GM18520 (cell line): ENCODE results near the gene AGGF1.
"Not testable (repeated sequence)": the region's sequence is repeated elsewhere in the genome, so short reads cannot be mapped to it uniquely, and the experiment has no call there.

Experiments
- ATAC-seq: cut with Tn5 transposase; IDR thresholded peaks from one replicate; pipeline ENCODE4 v1.9.1; 2021; ENCODE audit not compliant: unreplicated experiment

AGGF1 gene, protein sequence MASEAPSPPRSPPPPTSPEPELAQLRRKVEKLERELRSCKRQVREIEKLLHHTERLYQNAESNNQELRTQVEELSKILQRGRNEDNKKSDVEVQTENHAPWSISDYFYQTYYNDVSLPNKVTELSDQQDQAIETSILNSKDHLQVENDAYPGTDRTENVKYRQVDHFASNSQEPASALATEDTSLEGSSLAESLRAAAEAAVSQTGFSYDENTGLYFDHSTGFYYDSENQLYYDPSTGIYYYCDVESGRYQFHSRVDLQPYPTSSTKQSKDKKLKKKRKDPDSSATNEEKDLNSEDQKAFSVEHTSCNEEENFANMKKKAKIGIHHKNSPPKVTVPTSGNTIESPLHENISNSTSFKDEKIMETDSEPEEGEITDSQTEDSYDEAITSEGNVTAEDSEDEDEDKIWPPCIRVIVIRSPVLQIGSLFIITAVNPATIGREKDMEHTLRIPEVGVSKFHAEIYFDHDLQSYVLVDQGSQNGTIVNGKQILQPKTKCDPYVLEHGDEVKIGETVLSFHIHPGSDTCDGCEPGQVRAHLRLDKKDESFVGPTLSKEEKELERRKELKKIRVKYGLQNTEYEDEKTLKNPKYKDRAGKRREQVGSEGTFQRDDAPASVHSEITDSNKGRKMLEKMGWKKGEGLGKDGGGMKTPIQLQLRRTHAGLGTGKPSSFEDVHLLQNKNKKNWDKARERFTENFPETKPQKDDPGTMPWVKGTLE

DNA sequence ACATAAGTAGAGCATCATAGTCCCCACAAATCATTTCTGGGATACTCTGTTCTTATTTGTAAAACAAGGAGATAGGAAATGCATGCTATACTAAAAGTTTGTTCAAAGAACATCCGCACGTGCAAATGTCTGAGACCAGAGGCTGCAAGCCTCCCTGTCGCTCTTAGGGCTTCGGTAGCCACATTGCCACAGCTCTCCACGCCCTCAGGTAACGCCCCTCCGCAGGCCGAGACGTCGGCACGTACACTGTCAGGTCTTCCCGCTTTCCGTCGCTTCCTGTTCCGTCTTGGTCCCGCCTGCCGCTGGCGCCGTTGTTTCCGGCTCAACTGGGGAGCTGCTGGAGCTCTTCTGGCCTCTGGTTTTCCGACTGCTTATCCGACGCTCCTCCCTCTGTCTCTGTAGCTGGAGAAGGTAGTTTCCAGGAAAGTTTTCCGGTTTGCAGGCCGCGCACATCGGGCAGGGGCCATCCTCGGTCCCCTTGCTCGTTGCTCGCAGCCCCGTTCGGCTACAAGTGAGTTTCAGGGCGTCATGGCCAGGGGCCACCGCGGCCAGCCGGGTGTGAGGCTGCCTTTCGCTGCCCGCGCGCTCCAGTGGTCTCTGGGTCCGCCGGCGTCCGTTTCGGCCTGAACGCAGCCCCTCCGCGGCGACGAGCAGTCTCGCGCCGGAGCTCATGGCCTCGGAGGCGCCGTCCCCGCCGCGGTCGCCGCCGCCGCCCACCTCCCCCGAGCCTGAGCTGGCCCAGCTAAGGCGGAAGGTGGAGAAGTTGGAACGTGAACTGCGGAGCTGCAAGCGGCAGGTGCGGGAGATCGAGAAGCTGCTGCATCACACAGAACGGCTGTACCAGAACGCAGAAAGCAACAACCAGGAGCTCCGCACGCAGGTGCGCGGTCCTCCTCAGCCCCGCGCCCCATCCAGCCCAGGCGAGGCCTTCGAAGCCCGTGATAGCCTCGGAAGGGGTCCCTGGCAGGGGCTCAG is at the start of gene AGGF1:
AGGF1 (plus strand) TSS at position 308 of the 975 bp plus-strand sequence; CDS start at position 671, 363 bp downstream.
- ATAC-seq: peak; percentile 97

DNA sequence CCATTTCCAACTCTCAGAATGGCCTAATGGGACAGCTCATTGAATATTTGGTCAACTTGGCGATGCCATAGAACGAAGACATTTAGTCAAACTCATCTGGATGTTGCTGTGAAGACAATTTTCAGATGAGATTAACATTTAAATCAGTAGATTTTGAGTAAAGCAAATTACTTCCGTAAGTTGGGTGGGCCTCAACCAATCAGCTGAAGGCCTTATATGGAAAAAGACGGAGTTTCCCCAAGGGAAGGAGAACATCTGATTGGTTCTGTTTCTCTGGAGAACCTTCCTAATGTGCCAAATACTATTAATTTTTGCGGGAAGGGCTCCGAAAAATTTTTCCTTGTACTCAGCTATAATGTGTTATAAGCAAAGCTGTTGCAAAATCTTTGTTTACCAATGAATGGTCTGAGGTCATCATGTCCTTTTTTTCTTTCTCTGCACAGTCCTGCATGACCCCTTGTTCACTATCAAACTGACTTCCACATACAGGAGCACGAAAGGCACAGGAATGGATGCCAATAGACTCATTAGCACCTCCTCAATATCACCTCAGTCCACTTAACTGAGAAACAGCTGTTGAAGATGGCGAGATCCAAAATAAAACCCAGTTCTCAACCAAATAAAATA is 49.6 kb upstream of the AGGF1 start:
- ATAC-seq: no peak

DNA sequence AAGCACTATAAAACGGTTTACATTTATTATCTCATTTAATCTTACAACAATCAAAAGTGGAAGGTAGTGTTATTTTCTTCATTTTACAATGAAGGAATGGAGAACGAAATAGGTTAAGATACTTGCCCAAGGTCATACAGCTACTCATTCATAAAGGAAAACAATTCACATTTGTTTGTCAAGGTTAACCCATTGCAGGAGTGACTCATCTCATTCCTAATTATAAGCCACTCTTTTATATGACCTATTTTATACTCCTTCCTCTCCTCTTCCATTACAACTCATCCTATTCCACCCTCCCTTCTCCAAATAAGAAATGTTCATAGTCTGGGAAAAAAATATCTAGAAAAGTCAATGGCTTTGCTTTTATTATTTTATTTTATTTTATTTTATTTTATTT is 47.8 kb upstream of the AGGF1 start:
- no peak for ATAC-seq

DNA sequence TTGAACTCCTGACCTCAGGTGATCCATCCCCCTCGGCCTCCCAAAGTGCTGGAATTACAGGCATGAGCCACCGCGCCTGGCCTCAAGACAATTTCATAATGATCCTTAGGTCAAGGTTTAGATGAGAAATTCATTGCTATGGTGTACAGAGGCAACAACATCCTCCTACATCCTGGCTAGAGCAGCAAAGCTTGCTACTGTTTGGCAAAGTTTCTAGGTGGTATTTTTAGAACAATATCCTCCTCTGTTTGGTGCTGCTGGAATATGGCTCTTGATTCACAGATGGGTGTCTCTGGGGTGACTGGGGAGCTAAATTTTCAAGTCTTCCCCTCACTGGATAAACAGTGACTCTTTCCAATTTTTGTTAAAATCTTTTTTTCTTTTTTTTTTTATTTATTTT is 46.7 kb upstream of the AGGF1 start:
- ATAC-seq: no peak

DNA sequence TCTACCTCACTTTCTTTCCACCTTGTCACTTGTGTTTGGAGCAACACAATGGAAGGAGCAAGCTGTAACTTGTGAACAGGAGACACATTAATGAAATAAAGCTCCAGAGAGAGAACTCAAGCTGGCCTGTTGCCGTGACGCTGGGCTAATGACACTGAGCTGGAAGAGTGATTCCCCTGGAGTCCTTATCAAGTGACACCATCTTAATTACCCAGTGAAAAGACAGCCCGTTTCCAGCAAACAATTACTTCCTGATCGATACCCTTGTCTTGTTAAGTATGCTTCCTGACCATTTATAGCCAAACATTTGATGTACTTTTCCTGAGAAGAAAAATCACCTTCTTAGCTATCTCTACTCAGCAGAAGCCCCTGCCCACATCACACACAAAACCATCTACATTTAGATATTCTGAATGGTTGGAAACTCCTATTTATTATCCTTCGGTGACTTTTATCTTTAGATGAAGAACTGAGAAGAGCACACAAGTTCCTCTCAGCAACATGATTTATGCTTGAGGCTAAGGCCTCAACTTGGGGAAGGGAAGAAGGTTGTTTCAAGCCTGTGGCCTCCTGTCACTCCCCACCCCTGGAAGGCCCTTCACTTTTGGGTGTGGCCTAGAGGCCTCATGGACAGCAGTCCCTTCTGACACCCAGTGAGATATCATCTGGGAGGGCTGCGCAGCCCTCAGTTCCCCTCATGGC is 43.2 kb upstream of the AGGF1 start:
- no peak for ATAC-seq

DNA sequence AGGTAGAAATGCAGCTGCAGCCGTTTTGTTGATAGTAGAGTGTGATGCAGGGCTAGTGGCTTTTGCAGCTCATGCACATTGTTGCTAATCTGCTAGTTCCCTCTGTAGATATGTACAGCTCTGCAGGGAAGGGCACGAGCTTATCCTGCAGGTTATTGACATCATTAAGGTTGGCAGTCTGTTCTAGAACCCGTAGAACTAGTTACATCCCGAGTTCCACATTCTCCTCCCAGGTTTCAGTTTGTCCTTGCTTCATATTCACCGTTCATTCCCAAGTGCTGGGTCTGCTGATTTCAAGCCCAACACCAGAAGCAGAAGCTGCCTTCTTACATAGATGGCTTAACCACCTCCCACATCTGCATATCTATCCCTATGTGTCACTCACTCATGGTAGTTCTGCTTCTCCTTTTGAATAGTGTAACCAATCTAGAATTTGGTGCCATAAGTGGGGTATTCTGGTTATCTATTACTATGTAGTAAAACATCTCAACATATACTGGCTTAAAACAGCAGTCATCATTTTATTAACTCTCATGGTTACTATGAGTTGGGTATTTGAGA is 39.2 kb upstream of the AGGF1 start:
- no peak for ATAC-seq

DNA sequence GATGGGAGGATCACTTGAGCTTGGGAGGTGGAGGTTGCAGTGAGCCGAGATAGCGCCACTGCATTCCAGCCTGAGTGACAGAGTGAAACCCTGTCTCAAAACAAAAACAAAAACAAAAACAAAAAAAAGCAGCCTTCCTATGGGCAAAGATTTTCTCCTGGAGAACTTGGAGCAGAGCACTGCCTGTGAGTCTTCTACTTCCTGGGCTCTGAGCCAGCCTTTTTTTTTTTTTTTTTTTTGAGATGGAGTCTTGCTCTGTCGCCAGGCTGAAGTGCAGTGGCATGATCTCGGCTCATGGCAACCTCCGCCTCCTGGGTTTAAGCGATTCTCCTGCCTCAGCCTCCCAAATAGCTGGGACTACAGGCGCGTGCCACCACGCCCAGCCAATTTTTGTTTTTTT is 36.8 kb upstream of the AGGF1 start:
- not testable (repeated sequence) for ATAC-seq

DNA sequence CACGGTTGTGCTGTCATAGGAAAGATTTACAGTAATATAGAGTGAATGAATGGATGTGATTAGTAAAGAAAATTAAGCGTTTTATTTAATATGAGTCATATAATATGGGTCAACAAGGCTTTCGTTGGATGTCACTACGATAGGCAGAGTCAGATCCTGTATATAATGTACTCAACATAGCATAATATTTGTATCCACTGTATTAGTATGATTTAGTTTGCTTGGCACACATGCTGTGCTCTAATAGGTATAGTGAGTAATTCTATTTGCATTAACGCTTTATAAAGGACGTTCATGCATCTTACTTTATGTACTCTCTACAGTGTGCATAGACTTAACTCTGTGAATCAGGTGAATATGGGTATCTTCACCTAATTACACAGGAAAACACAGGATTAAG is 35.9 kb upstream of the AGGF1 start:
- no peak for ATAC-seq

DNA sequence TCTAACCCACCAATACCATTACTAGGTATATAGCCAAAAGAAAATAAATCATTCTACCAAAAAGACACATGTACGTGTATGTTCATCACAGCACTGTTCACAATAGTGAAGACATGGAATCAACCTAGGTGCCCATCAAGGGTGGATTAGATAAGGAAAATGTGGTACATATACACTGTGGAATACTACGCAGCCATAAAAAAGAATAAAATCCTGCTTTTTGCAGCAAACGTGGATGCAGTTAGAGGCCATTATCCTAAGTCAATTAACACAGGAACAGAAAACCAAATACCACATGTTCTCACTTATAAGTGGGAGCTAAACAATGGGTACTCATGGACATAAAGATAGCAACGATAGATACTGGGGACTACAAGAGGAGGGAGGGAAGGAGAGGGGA is 32.0 kb upstream of the AGGF1 start:
- not testable (repeated sequence) for ATAC-seq

DNA sequence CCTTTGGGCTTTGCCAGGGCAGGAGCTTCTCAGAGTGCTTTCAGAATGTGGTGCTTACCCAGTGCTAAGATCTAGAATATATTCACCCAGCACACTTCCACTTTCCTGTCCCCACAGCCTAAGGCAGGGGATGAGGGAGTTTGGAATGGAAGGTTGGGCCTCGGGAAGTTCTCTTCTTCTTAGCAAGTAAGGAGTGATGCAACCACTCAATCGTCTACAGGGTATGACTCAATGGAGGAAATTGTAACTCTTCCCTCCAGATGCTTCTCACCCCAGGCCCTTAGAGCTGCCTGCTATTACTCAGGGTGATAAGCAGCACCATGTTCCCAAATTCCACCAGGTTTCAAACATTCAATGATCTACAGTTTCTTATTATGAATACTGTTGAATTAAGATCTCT is 30.8 kb upstream of the AGGF1 start:
- ATAC-seq: no peak

DNA sequence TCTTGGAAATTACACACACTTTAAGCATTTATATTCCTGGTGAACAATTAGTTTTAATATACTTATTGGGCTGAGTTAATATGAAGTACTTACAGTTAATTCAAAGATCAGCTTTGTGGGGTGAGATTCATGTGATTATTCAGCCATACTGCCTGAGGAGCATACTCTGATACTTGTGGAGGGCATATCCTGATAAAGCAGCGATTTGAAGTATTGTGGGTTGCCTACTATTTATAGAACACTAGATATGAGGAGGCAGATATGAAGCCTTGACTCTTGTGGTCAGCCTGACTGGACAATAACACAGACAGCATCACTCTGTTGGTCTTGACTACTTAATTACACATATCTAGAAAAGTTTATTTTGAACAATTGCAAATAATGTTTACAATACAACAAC is 27.0 kb upstream of the AGGF1 start:
- no peak for ATAC-seq

DNA sequence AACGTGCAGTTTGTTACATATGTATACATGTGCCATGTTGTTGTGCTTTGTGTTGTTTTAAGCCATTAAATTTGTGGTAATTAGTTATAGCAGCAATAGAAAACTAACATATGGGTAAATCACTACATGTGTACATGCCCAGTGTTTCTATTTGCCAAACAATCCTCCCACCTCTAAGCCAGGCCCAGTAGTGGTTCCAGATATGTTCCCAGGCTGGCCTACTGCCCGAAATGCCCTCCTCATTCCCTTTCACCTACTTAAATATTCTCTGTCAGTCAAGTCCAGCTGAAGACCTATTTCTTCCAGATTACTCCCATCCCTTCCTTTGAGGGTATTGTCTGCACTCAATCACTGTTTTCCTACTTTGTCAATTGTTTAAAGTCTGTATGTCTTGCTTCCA is 24.1 kb upstream of the AGGF1 start:
- ATAC-seq: no peak

DNA sequence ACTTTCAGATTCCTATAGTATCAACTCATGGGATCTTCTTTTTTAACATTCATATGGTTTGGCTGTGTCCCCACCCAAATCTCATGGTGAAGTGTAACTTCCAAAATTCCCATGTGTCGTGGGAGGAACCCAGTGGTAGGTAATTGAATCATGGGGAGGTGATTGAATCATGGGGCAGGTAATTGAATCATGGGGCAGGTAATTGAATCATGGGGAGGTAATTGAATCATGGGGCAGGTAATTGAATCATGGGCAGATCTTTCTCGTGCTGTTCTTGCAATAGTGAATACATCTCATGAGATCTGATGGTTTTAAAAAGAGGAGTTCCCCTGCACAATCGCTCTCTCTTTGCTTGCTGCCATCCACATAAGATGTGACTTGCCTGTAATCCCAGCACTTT is 21.8 kb upstream of the AGGF1 start:
- no peak for ATAC-seq

DNA sequence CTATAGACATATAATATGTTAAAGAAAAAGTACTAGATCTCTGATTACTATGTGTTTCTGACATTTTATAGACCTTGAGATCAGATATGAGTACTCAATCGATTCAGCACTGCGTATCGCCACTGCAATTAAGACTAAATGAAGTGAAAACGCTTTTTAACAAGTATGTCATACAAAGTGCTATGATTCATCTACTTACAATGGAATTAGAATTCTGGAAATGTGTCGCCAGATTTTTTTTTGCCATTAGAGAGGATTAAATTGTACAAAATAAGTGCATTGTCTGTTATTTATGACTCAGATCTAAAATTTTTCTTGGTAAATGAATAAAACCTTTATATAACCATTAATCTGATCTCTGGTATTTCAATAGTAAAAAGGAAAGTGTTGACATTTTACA is 20.0 kb upstream of the AGGF1 start:
- ATAC-seq: no peak

DNA sequence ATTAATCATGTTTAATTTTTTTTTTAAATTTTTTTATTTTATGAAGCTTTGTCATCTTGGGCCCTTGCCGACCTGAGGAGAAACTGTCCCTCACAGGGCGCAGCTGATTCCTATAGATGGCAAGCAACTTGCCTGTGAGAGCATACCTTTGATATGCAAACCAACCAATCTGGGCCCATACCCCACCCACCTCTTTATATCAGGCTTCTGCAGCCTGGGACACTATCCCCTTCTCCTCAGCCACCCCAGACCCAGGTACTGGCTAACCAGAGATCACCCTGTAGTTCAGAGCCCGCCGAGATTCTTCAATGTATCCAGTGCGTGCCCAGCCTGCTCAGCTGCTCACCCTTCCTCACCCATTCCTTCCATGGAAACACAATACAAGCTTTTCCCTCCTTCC is 18.7 kb upstream of the AGGF1 start:
- no peak for ATAC-seq

DNA sequence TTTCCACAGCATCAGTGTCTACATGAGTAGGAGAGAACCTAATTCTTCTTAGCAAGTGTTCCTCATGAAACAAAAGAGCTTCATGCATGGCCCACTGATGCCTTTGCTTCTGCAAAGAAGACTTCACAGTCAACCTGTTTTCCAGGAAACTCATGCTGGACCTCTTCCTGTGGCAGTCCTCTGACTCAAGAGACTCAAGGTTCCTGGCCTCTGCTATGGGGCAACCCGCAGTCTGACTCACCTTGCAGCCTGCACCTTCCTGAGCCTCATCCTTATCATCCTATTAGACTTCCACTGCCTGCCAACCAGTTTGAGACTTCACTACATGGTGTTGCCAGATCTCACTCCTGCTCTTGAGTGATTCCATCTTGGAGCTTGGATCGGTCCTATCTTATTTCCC is 17.6 kb upstream of the AGGF1 start:
- no peak for ATAC-seq

DNA sequence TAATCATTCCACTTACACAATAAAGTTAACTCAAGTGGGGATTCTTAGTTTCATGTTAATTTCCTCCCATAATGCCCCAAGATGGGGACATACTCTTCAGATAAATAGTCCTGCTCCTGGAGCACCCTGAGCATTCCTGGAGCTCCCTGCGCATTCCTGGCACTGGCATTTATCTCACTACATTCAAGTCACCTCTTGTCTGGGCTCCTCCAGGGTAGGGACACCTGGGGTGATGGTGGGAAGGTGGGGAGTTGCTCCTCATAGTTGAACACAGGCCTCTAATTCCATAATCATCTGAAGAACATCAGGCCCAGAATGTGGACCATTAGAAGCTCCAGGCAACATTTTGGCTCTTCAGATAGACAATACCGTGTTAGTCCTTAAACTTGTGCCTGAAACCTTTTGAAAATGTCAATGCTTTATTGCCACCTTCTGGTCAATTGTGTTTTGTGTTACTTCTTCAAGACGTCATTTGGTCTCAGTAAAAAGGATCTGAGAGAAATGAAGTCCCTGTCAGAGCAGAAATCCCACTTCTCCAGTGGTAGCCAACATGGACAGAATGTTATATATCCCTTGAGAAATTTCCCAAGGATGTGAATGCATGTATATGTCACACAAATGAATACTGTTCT is 14.2 kb upstream of the AGGF1 start:
- no peak for ATAC-seq

DNA sequence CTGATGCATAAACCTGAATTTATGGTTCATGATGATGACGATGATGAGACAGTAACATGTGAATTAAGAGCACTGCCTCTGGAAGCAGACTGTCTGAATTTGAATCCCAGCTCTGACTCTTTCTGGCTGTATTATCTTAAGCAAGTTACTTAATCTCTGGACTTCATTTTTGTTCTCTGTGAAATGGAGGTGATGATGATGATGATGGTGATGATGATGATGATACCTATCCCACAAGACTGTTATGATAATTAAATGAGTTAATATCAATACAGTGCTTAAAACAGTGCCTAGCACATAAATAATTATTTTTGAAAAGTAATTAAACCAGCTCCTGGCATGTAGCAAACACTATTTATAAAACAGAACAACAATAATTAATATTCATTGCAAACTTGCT is 13.2 kb upstream of the AGGF1 start:
- no peak for ATAC-seq

DNA sequence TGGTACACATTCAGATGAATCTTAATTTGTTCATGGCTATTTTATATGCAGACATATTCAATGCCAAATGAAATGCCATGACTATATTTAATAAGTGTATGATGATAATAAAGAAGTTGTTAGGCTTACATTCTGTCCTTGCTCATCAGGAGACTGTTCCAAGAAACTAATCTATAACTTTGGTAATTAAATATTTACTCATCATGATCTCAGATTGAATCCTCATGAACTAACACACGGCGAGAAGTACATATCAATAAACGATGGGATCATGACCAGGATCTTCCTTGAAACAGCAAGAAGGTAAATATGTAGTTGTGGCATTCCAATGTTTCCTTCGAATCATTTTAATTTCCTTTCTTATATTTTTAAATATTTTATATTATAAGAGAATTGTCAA is 12.5 kb upstream of the AGGF1 start:
- no peak for ATAC-seq
